Measurements from ENCODE around the gene TRIP10. TPM values are rescaled to one million over a fixed set of nuclear protein-coding genes. Genes with fewer than 3 reads are reported as not detected.
A peak's percentile ranks its signal among the peaks of the same experiment; 100 is the strongest.

TRIP10 gene
- polyA plus RNA-seq, 1 donor from 2014 or later = 0.76 TPM

DNA sequence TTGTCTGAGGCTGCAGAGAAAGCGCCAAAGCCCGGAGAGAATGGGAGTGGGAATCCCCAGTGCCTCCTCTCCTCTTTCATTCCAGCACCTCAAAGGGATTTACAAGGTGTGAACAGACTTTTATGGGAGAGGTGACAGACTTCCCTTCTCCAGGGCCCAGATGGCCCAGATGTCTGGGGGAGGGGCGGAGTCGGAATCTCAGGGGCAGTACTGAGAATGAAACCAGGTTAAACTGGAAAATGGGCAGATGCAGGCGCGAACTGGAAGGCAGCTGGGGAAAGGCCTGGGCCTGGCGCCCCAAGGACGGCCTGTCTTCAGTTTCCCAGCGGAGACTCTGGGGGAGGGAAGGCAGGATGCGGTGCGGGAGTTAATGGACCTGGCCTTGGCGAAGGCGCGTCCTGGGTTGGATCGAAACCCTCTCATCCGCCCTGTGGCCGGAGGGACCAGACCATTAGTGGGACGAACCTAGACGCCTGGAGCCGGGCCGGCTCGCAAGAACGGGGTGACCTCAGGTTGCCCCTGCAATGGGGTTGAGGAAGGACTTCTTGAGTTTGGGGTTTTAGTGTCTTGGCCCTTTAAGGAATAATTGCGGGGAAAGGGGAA is 592 bp upstream of the TRIP10 start:
- H3K9me2 ChIP-seq (ENCODE audit: insufficient read depth, low read length) = no peaks in the 10 kb centered on the region
- H3K36me3 ChIP-seq (ENCODE audit: insufficient read depth, low read length) = no peaks in the 10 kb centered on the region
- H3K9ac ChIP-seq (ENCODE audit: low read length) = peak overlapping the region; percentile 38
- TF ChIP-seq SMC3 (conservative IDR thresholded peaks at IDR 0.05; ENCODE audit: poor library complexity) (no peak), POLR2AphosphoS5 (IDR thresholded peaks at IDR 0.05) (no peak), CTCF (IDR thresholded peaks at IDR 0.05; ENCODE audit: poor library complexity, severe bottlenecking) (peak; percentile 7)
- peak overlapping the region; percentile 60 for H3K4me3 ChIP-seq (ENCODE audit: low read length)
- H3K27me3 ChIP-seq (ENCODE audit: insufficient read depth, low read depth, low read length) = peaks cover 8% of the 10 kb centered on the region
- no peak overlapping the region for H3K4me2 ChIP-seq (ENCODE audit: low read length)
- H2AFZ ChIP-seq (ENCODE audit: low read depth, low read length) = peak overlapping the region; percentile 56
- H4K20me1 ChIP-seq (ENCODE audit: insufficient read depth) = no peaks in the 10 kb centered on the region
- no peaks in the 10 kb centered on the region for H3F3A ChIP-seq (ENCODE audit: insufficient read depth, low read length, poor library complexity, severe bottlenecking)
- H3K9me3 ChIP-seq (ENCODE audit: low read length) = no peaks in the 10 kb centered on the region
- H3K79me2 ChIP-seq (replicated peaks; ENCODE audit: insufficient read depth, low read length) = no peaks in the 10 kb centered on the region
- no peak overlapping the region for H3K27ac ChIP-seq (ENCODE audit: low read length)

- Histone ChIP-seq H3K4me3 (ENCODE audit: low read length) (peak overlapping the region; percentile 65), H2AFZ (ENCODE audit: low read depth, low read length) (no peak overlapping the region), H3K9me2 (ENCODE audit: insufficient read depth, low read length) (no peaks in the 10 kb centered on the region), H4K20me1 (ENCODE audit: insufficient read depth) (no peaks in the 10 kb centered on the region), H3K9me3 (ENCODE audit: low read length) (no peaks in the 10 kb centered on the region), H3K27me3 (ENCODE audit: insufficient read depth, low read depth, low read length) (peaks cover 8% of the 10 kb centered on the region), H3K27ac (ENCODE audit: low read length) (no peak overlapping the region), H3K36me3 (ENCODE audit: insufficient read depth, low read length) (no peaks in the 10 kb centered on the region), H3K4me2 (ENCODE audit: low read length) (peak overlapping the region; percentile 35), H3K79me2 (replicated peaks; ENCODE audit: insufficient read depth, low read length) (no peaks in the 10 kb centered on the region), H3F3A (ENCODE audit: insufficient read depth, low read length, poor library complexity, severe bottlenecking) (no peaks in the 10 kb centered on the region), H3K9ac (ENCODE audit: low read length) (peak overlapping the region; percentile 29)
- TF ChIP-seq TAF1 (IDR thresholded peaks at IDR 0.05; ENCODE audit: low read depth) (no peak), EZH2 (IDR thresholded peaks at IDR 0.05; ENCODE audit: borderline replicate concordance, insufficient read depth, low read length, poor library complexity, severe bottlenecking) (no peak), EP300 (conservative IDR thresholded peaks at IDR 0.05; ENCODE audit: poor library complexity, severe bottlenecking) (no peak), CTCF (IDR thresholded peaks at IDR 0.05; ENCODE audit: poor library complexity, severe bottlenecking) (no peak), RAD21 (conservative IDR thresholded peaks at IDR 0.05) (no peak), SMC3 (conservative IDR thresholded peaks at IDR 0.05; ENCODE audit: poor library complexity) (no peak), POLR2AphosphoS5 (IDR thresholded peaks at IDR 0.05) (no peak), MXI1 (conservative IDR thresholded peaks at IDR 0.05; ENCODE audit: poor library complexity, severe bottlenecking) (no peak)
- TF ChIP-seq, protein P1, sequence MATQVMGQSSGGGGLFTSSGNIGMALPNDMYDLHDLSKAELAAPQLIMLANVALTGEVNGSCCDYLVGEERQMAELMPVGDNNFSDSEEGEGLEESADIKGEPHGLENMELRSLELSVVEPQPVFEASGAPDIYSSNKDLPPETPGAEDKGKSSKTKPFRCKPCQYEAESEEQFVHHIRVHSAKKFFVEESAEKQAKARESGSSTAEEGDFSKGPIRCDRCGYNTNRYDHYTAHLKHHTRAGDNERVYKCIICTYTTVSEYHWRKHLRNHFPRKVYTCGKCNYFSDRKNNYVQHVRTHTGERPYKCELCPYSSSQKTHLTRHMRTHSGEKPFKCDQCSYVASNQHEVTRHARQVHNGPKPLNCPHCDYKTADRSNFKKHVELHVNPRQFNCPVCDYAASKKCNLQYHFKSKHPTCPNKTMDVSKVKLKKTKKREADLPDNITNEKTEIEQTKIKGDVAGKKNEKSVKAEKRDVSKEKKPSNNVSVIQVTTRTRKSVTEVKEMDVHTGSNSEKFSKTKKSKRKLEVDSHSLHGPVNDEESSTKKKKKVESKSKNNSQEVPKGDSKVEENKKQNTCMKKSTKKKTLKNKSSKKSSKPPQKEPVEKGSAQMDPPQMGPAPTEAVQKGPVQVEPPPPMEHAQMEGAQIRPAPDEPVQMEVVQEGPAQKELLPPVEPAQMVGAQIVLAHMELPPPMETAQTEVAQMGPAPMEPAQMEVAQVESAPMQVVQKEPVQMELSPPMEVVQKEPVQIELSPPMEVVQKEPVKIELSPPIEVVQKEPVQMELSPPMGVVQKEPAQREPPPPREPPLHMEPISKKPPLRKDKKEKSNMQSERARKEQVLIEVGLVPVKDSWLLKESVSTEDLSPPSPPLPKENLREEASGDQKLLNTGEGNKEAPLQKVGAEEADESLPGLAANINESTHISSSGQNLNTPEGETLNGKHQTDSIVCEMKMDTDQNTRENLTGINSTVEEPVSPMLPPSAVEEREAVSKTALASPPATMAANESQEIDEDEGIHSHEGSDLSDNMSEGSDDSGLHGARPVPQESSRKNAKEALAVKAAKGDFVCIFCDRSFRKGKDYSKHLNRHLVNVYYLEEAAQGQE (IDR thresholded peaks at IDR 0.05; ENCODE audit: borderline replicate concordance) = no peak
Measured at GRCh38 chr19:6739883-6740588, 556 bp downstream of the TRIP10 start.
